GM19438 (cell line): ENCODE measurements around the gene FMN2.

Source experiments
- ATAC-seq: cut with Tn5 transposase; IDR thresholded peaks from one replicate; pipeline ENCODE4 v1.9.1; 2021; ENCODE audit warnings: low read depth; ENCODE audit not compliant: unreplicated experiment

Gene FMN2

GRCh38 chr1:240508950-240509349, 417.3 kb downstream of the FMN2 start:
- no peak for ATAC-seq

- no peak for ATAC-seq
Measured at GRCh38 chr1:240511789-240512188, 420.1 kb downstream of the FMN2 start.

- no peak for ATAC-seq
Measured at GRCh38 chr1:240515505-240515904, 423.8 kb downstream of the FMN2 start.

- ATAC-seq, result no peak
Measured at GRCh38 chr1:240516069-240516468, 424.4 kb downstream of the FMN2 start.

GRCh38 chr1:240517891-240518290, 426.2 kb downstream of the FMN2 start:
- no peak for ATAC-seq

- ATAC-seq, result no peak
Measured at GRCh38 chr1:240522122-240522822, 430.6 kb downstream of the FMN2 start.

- ATAC-seq, result no peak
Measured at GRCh38 chr1:240524356-240525069, 432.8 kb downstream of the FMN2 start.
